Keratinocyte (primary cell): ENCODE data around the gene KXD1. TPM values are rescaled to one million over a fixed set of nuclear protein-coding genes. Genes with fewer than 3 reads are reported as not detected.

Source experiments
- DNase-seq: peaks from one replicate; pipeline ENCODE4 v3.0.0-alpha.2; 2011; ENCODE audit warnings: low read depth, missing footprints, low spot score
- FAIRE-seq: peaks from 2 replicates; lab custom pipeline; 2011; peaks lifted over from hg19 to GRCh38; lab: Jason Lieb, UNC
- H2AFZ ChIP-seq: 2 replicates; pipeline ENCODE4 v1.6.0; 2012; ENCODE audit warnings: low read length, control low read depth, inconsistent platforms; ENCODE audit not compliant: control insufficient read depth
- H3K27ac ChIP-seq: 2 replicates; pipeline ENCODE4 v1.5.1; 2011; ENCODE audit warnings: low read length; ENCODE audit not compliant: control insufficient read depth, insufficient read depth
- H3K27me3 ChIP-seq: 3 replicates; pipeline ENCODE4 v1.6.0; 2011; ENCODE audit warnings: low read length; ENCODE audit not compliant: control insufficient read depth, insufficient read depth; ENCODE audit errors: extremely low read depth
- H3K36me3 ChIP-seq, 2 experiments: 2 replicates in 1 of 2; 3 replicates in 1 of 2; pipeline ENCODE4 v1.5.1; 2011; ENCODE audit warnings: low read length in 2 of 2, mild to moderate bottlenecking in 1 of 2; ENCODE audit not compliant: control insufficient read depth in 2 of 2, insufficient read depth in 2 of 2; ENCODE audit errors: extremely low read depth in 1 of 2
- H3K4me1 ChIP-seq: 3 replicates; pipeline ENCODE4 v1.5.1; 2011; ENCODE audit warnings: low read length; ENCODE audit not compliant: control insufficient read depth, insufficient read depth; ENCODE audit errors: extremely low read depth
- H3K4me2 ChIP-seq: 3 replicates; pipeline ENCODE4 v1.6.0; 2011; ENCODE audit warnings: low read depth, low read length; ENCODE audit not compliant: control insufficient read depth, insufficient read depth; ENCODE audit errors: extremely low read depth
- H3K4me3 ChIP-seq, 3 experiments: fragments of 200-600 bp in 1 of 3; sonication (generic) in 1 of 3; 2 replicates in 2 of 3; 3 replicates in 1 of 3; pipeline ENCODE4 v1.5.1; 2011 to 2016; ENCODE audit warnings: low read length in 3 of 3, mild to moderate bottlenecking in 3 of 3, control low read depth in 2 of 3, inconsistent platforms in 1 of 3, low read depth in 1 of 3, mixed read lengths in 1 of 3, mixed run types in 1 of 3, moderate library complexity in 1 of 3; ENCODE audit not compliant: control insufficient read depth in 2 of 3, insufficient read depth in 2 of 3; ENCODE audit errors: extremely low read depth in 1 of 3
- H3K79me2 ChIP-seq: 2 replicates; pipeline ENCODE4 v1.6.0; 2012; ENCODE audit warnings: low read length; ENCODE audit not compliant: control insufficient read depth, insufficient read depth
- H3K9ac ChIP-seq: 3 replicates; pipeline ENCODE4 v1.6.0; 2011; ENCODE audit warnings: low read length; ENCODE audit not compliant: control insufficient read depth, insufficient read depth; ENCODE audit errors: extremely low read depth
- H3K9me1 ChIP-seq: 3 replicates; pipeline ENCODE4 v1.6.0; 2011; ENCODE audit warnings: low read length; ENCODE audit not compliant: control insufficient read depth, insufficient read depth; ENCODE audit errors: extremely low read depth
- H3K9me3 ChIP-seq: 2 replicates; pipeline ENCODE4 v1.5.1; 2012; ENCODE audit warnings: low read depth, low read length; ENCODE audit not compliant: control insufficient read depth
- H4K20me1 ChIP-seq: 3 replicates; pipeline ENCODE4 v1.6.0; 2011; ENCODE audit warnings: low read length; ENCODE audit not compliant: control insufficient read depth, insufficient read depth; ENCODE audit errors: extremely low read depth
- CTCF ChIP-seq, 3 experiments: IDR thresholded peaks in 1 of 3; conservative IDR thresholded peaks in 1 of 3; optimal IDR thresholded peaks in 1 of 3; 2 replicates in 2 of 3; 3 replicates in 1 of 3; pipeline versions ENCODE3 to v1.5.1; 2011; ENCODE audit warnings: low read length in 3 of 3, mild to moderate bottlenecking in 3 of 3, moderate library complexity in 2 of 3, control low read depth in 1 of 3, inconsistent platforms in 1 of 3; ENCODE audit not compliant: insufficient read depth in 2 of 3; ENCODE audit errors: extremely low read depth in 1 of 3
- EZH2 ChIP-seq: IDR thresholded peaks from one replicate; pipeline ENCODE4 v1.6.1; 2012; ENCODE audit warnings: inconsistent platforms, mild to moderate bottlenecking, low read length, moderate library complexity
- dilution Hi-C: fragments of 300-500 bp; cut with MboI; formaldehyde crosslinking; loops from one replicate; pipeline ENCODE4 v1.7.0; 2020; ENCODE audit warnings: low sequenced_read_pairs; ENCODE audit not compliant: extremely low pct_ligation_motif_present
- polyA plus RNA-seq, 5 experiments: library from polyadenylated mRNA; depleted of rRNA in 3 of 5; stranded (reverse) in 3 of 5; stranded (forward) in 1 of 5; unstranded in 1 of 5; fragments of >200 nt; gene quantifications; 1 replicate in 1 of 5; 2 replicates in 3 of 5; 3 replicates in 1 of 5; pipeline versions ENCODE4 v1.2.1 to v1.2.3, GENCODE V29; 2011 to 2012; ENCODE audit warnings: missing spikeins in 2 of 5, low read depth in 1 of 5, low replicate concordance in 1 of 5

Gene KXD1
- polyA plus RNA-seq, 1 donor (not counting 4 experiments of a cell fraction or from before 2014, with no cell fraction given): 94.6 TPM

- no peaks in the 10 kb centered on the region for H3K9me1 ChIP-seq
Measured at GRCh38 chr19:18589380-18590272, 32.0 kb downstream of the KXD1 start.

GRCh38 chr19:18590273-18591272 lies 32.9 kb downstream of the KXD1 start:
- Histone ChIP-seq H2AFZ (no peak overlapping the region), H3K9me3 (no peaks in the 10 kb centered on the region), H3K4me2 (peak overlapping the region; percentile 91), H3K27ac (no peak overlapping the region), H3K27me3 (no peaks in the 10 kb centered on the region), H4K20me1 (no peaks in the 10 kb centered on the region), H3K36me3 (peaks cover 5 to 8% of the 10 kb centered on the region in 2 experiments), H3K9ac (peak overlapping the region; percentile 72), H3K9me1 (no peaks in the 10 kb centered on the region), H3K4me1 (peaks cover 13% of the 10 kb centered on the region), H3K79me2 (peaks cover 9% of the 10 kb centered on the region), H3K4me3 (peak overlapping the region in 2 of 3 experiments; percentile 74 to 84)
- dilution Hi-C loops: no loop called here
- FAIRE-seq (no peak), DNase-seq (no peak)
- TF ChIP-seq EZH2 (no peak), CTCF (optimal IDR thresholded peaks at IDR 0.05 in 1 of 3, IDR thresholded peaks at IDR 0.05 in 1 of 3, conservative IDR thresholded peaks at IDR 0.05 in 1 of 3; ENCODE audit: extremely low read depth in 1 of 3, insufficient read depth in 2 of 3, low read length in 3 of 3) (peak in 2 of 3 experiments; percentile 28 to 41)

More at GRCh38 chr19:18589380-18590272, 32.0 kb downstream of the KXD1 start:
- peak overlapping the region; percentile 65 for H2AFZ ChIP-seq
- DNase-seq (no peak), FAIRE-seq (no peak)
- H3K9me3 ChIP-seq: no peaks in the 10 kb centered on the region
- no peaks in the 10 kb centered on the region for H3K27me3 ChIP-seq
- H3K9ac ChIP-seq: peak overlapping the region; percentile 72
- peaks cover 5 to 8% of the 10 kb centered on the region in 2 experiments for H3K36me3 ChIP-seq
- peaks cover 9% of the 10 kb centered on the region for H3K79me2 ChIP-seq
- H3K27ac ChIP-seq: peak overlapping the region; percentile 60
- peak overlapping the region; percentile 74 to 94 (median 84) for H3K4me3 ChIP-seq
- dilution Hi-C loops: no loop called here
- H4K20me1 ChIP-seq: no peaks in the 10 kb centered on the region
- H3K4me2 ChIP-seq: peak overlapping the region; percentile 91
- peaks cover 11% of the 10 kb centered on the region for H3K4me1 ChIP-seq
- TF ChIP-seq CTCF (optimal IDR thresholded peaks at IDR 0.05 in 1 of 3, IDR thresholded peaks at IDR 0.05 in 1 of 3, conservative IDR thresholded peaks at IDR 0.05 in 1 of 3; ENCODE audit: extremely low read depth in 1 of 3, insufficient read depth in 2 of 3, low read length in 3 of 3): peak in 2 of 3 experiments; percentile 45
- no peak for TF ChIP-seq EZH2
